Measurements from ENCODE around the gene DOCK2. TPM values are rescaled to one million over a fixed set of nuclear protein-coding genes. Genes with fewer than 3 reads are reported as not detected.
"Not testable (repeated sequence)": the region's sequence is repeated elsewhere in the genome, so short reads cannot be mapped to it uniquely, and the experiment has no call there.

The DOCK2 gene
- total and polyA plus RNA-seq, 2 donors from 2014 or later = 1.0 to 42.0 TPM

DNA sequence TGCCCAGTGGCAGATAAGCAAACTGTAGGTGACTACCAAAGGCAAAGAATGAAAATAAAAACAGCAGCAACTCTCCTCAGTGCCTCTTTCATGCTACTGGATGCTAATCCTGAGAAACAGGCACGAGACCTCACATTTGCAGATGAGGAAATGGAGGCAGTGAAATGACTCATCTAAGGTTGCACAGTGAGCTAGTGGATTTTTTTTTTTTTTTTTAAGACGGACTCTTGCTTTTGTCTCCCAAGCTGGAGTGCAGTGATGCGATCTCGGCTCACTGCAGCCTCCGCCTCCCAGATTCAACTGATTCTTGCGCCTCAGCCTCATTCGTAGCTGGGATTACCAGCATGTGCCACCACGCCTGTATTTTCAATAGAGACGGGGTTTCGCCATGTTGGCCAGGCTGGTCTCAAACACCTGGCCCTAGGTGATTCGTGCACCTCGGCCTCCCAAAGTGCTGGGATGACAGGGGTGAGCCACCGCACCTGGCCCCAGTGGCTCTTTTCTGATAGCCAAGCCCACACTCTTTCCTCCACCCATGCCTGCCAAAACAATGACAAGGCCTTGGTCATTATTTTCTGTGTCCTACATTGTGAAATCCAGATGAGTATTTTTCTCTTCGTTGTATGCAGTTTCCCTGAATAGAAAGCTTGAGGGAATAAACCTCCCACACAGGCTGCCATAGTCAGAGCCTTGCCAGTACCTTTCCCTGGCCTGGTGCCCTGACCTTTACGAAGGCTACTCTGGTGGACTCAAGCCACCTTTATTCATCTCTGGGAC, 19.2 kb downstream of the DOCK2 start:
- no peak for DNase-seq
- Histone ChIP-seq H3K9me3 (ENCODE audit: control insufficient read depth in 2 of 3, insufficient read depth in 1 of 3, low read length in 3 of 3) (no peaks in the 10 kb centered on the region), H3K27ac (ENCODE audit: low read depth in 2 of 2, low read length in 2 of 2) (no peak overlapping the region), H3K9ac (ENCODE audit: low read length in 3 of 3) (no peak overlapping the region), H3K27me3 (ENCODE audit: control insufficient read depth, insufficient read depth, low read length) (no peaks in the 10 kb centered on the region), H3K4me3 (ENCODE audit: low read length in 3 of 3) (no peak overlapping the region), H3K4me1 (ENCODE audit: control insufficient read depth in 2 of 3, insufficient read depth in 2 of 3, low read depth in 1 of 3, low read length in 3 of 3) (no peaks in the 10 kb centered on the region), H3K36me3 (ENCODE audit: control insufficient read depth in 2 of 3, insufficient read depth in 3 of 3, low read length in 3 of 3) (no peaks in the 10 kb centered on the region)
- no peak for FAIRE-seq
- intact Hi-C loops (cut with DNase I) = no loop called here
- TF ChIP-seq, protein P1, sequence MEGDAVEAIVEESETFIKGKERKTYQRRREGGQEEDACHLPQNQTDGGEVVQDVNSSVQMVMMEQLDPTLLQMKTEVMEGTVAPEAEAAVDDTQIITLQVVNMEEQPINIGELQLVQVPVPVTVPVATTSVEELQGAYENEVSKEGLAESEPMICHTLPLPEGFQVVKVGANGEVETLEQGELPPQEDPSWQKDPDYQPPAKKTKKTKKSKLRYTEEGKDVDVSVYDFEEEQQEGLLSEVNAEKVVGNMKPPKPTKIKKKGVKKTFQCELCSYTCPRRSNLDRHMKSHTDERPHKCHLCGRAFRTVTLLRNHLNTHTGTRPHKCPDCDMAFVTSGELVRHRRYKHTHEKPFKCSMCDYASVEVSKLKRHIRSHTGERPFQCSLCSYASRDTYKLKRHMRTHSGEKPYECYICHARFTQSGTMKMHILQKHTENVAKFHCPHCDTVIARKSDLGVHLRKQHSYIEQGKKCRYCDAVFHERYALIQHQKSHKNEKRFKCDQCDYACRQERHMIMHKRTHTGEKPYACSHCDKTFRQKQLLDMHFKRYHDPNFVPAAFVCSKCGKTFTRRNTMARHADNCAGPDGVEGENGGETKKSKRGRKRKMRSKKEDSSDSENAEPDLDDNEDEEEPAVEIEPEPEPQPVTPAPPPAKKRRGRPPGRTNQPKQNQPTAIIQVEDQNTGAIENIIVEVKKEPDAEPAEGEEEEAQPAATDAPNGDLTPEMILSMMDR (IDR thresholded peaks at IDR 0.05; ENCODE audit: borderline replicate concordance, extremely low read depth, insufficient read depth) = no peak

DNA sequence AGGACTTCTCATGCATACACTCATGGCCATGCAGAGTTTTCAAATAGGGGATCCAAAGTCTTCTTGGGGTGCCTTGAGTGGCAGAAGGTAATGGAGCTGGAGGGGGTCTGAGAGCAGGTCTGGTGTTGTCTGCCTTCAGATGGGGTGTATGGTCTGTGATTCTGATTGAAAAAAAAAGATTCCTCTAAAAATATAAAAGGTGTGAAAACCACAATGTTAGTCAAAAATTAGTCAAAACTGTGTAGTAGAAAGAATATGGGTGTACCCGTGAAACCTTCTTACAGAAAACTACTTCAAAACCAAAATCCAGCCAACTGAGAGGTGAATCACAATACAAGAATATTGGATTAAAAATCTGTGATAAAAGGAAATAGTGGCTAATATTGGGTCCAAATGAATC, 20.1 kb downstream of the DOCK2 start:
- no peak for FAIRE-seq
- TF ChIP-seq, protein P1 (IDR thresholded peaks at IDR 0.05; ENCODE audit: borderline replicate concordance, extremely low read depth, insufficient read depth) = no peak
- Histone ChIP-seq H3K4me3 (ENCODE audit: low read length in 3 of 3) (no peak overlapping the region), H3K9ac (ENCODE audit: low read length in 3 of 3) (no peak overlapping the region), H3K27ac (ENCODE audit: low read depth in 2 of 2, low read length in 2 of 2) (no peak overlapping the region), H3K36me3 (ENCODE audit: control insufficient read depth in 2 of 3, insufficient read depth in 3 of 3, low read length in 3 of 3) (no peaks in the 10 kb centered on the region), H3K4me1 (ENCODE audit: control insufficient read depth in 2 of 3, insufficient read depth in 2 of 3, low read depth in 1 of 3, low read length in 3 of 3) (no peaks in the 10 kb centered on the region), H3K9me3 (ENCODE audit: control insufficient read depth in 2 of 3, insufficient read depth in 1 of 3, low read length in 3 of 3) (no peaks in the 10 kb centered on the region), H3K27me3 (ENCODE audit: control insufficient read depth, insufficient read depth, low read length) (no peaks in the 10 kb centered on the region)
- intact Hi-C loops (cut with DNase I) = no loop called here
- no peak for DNase-seq

DNA sequence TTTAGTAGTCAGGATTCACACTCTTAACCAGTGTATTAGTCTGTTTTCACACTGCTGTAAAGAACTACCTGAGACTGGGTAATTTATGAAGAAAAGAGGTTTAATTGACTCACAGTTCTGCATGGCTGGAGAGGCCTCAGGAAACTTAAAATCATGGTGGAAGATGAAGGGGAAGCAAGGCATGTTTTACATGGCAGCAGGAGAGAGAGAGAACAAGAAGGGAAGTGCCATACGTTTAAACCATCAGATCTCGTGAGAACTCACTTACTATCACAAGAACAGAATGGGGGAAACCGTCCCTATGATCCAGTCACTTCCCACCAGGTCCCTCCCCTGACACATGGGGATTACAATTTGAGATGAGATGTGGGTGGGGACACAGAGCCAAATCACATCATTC, 25.4 kb downstream of the DOCK2 start:
- H3K4me3 ChIP-seq (ENCODE audit: low read length in 3 of 3); H3K36me3 ChIP-seq (ENCODE audit: control insufficient read depth in 2 of 3, insufficient read depth in 3 of 3, low read length in 3 of 3); H3K4me1 ChIP-seq (ENCODE audit: control insufficient read depth in 2 of 3, insufficient read depth in 2 of 3, low read depth in 1 of 3, low read length in 3 of 3); H3K9ac ChIP-seq (ENCODE audit: low read length in 3 of 3); H3K27me3 ChIP-seq (ENCODE audit: control insufficient read depth, insufficient read depth, low read length); intact Hi-C loops (cut with DNase I); DNase-seq; H3K9me3 ChIP-seq (ENCODE audit: control insufficient read depth in 2 of 3, insufficient read depth in 1 of 3, low read length in 3 of 3); FAIRE-seq; H3K27ac ChIP-seq (ENCODE audit: low read depth in 2 of 2, low read length in 2 of 2): not testable (repeated sequence)

DNA sequence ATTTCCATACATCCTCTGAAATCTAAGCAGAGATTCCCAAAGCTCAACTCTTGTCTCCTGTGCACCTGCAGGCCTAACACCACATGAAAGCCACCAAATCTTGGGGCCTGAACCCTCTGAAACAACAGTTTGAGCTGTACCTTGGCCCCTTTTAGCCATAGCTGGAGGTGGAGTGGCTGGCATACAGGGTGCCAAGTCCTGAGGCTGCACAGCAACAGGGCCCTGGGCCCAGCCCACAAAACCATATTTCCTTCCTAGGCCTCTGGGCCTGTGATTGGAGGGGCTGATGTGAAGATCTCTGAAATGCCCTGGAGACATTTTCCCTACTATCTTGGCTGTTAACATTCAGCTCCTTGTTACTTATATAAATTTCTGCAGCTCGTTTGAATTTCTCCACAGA, 26.5 kb downstream of the DOCK2 start:
- Histone ChIP-seq H3K4me3 (ENCODE audit: low read length in 3 of 3) (no peak overlapping the region), H3K9ac (ENCODE audit: low read length in 3 of 3) (no peak overlapping the region), H3K27me3 (ENCODE audit: control insufficient read depth, insufficient read depth, low read length) (no peaks in the 10 kb centered on the region), H3K27ac (ENCODE audit: low read depth in 2 of 2, low read length in 2 of 2) (no peak overlapping the region), H3K4me1 (ENCODE audit: control insufficient read depth in 2 of 3, insufficient read depth in 2 of 3, low read depth in 1 of 3, low read length in 3 of 3) (no peaks in the 10 kb centered on the region), H3K9me3 (ENCODE audit: control insufficient read depth in 2 of 3, insufficient read depth in 1 of 3, low read length in 3 of 3) (no peaks in the 10 kb centered on the region), H3K36me3 (ENCODE audit: control insufficient read depth in 2 of 3, insufficient read depth in 3 of 3, low read length in 3 of 3) (no peaks in the 10 kb centered on the region)
- intact Hi-C loops (cut with DNase I) = no loop called here
- FAIRE-seq (no peak), DNase-seq (no peak)
- TF ChIP-seq, protein P1 (IDR thresholded peaks at IDR 0.05; ENCODE audit: borderline replicate concordance, extremely low read depth, insufficient read depth) = no peak

Measured in kidney (tissue), 14 donors.